Measurements from ENCODE around the gene EXOC6. TPM values are rescaled to one million over a fixed set of nuclear protein-coding genes. Genes with fewer than 3 reads are reported as not detected.

EXOC6 gene
- total and polyA plus RNA-seq, 2 of the 13 experiments (the other 11 are each of a cell fraction or from before 2014, with no cell fraction given) = 22.2 to 29.2 TPM

DNA sequence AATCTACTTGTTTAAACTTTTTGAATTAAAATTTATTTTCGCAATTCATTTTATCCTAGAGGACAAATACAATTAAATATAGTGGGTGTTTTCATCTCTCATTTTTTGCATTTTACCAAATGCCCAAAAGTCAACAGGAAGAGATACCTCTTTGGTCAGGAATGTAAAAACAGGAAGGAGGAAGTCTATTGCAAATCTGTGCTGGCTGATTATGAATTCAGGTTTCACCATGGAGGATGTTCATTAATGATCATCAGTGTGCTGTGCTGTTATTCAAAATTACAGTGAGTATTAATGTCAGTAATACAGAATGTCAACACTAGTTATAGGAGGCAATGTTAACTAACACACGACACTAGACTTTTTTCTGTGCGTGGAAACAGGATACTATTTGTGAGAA, 24.7 kb downstream of the EXOC6 start (continued):
- TF ChIP-seq, protein P1, sequence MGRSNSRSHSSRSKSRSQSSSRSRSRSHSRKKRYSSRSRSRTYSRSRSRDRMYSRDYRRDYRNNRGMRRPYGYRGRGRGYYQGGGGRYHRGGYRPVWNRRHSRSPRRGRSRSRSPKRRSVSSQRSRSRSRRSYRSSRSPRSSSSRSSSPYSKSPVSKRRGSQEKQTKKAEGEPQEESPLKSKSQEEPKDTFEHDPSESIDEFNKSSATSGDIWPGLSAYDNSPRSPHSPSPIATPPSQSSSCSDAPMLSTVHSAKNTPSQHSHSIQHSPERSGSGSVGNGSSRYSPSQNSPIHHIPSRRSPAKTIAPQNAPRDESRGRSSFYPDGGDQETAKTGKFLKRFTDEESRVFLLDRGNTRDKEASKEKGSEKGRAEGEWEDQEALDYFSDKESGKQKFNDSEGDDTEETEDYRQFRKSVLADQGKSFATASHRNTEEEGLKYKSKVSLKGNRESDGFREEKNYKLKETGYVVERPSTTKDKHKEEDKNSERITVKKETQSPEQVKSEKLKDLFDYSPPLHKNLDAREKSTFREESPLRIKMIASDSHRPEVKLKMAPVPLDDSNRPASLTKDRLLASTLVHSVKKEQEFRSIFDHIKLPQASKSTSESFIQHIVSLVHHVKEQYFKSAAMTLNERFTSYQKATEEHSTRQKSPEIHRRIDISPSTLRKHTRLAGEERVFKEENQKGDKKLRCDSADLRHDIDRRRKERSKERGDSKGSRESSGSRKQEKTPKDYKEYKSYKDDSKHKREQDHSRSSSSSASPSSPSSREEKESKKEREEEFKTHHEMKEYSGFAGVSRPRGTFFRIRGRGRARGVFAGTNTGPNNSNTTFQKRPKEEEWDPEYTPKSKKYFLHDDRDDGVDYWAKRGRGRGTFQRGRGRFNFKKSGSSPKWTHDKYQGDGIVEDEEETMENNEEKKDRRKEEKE (IDR thresholded peaks at IDR 0.05) = no peak
- no peak for TF ChIP-seq ZNF180 (CRISPR knock-in tag; IDR thresholded peaks at IDR 0.05; ENCODE audit: borderline replicate concordance, low read depth)
- TF ChIP-seq ZNF331 (CRISPR knock-in tag; IDR thresholded peaks at IDR 0.05) = no peak
- TF ChIP-seq, protein P2, sequence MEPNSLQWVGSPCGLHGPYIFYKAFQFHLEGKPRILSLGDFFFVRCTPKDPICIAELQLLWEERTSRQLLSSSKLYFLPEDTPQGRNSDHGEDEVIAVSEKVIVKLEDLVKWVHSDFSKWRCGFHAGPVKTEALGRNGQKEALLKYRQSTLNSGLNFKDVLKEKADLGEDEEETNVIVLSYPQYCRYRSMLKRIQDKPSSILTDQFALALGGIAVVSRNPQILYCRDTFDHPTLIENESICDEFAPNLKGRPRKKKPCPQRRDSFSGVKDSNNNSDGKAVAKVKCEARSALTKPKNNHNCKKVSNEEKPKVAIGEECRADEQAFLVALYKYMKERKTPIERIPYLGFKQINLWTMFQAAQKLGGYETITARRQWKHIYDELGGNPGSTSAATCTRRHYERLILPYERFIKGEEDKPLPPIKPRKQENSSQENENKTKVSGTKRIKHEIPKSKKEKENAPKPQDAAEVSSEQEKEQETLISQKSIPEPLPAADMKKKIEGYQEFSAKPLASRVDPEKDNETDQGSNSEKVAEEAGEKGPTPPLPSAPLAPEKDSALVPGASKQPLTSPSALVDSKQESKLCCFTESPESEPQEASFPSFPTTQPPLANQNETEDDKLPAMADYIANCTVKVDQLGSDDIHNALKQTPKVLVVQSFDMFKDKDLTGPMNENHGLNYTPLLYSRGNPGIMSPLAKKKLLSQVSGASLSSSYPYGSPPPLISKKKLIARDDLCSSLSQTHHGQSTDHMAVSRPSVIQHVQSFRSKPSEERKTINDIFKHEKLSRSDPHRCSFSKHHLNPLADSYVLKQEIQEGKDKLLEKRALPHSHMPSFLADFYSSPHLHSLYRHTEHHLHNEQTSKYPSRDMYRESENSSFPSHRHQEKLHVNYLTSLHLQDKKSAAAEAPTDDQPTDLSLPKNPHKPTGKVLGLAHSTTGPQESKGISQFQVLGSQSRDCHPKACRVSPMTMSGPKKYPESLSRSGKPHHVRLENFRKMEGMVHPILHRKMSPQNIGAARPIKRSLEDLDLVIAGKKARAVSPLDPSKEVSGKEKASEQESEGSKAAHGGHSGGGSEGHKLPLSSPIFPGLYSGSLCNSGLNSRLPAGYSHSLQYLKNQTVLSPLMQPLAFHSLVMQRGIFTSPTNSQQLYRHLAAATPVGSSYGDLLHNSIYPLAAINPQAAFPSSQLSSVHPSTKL (CRISPR knock-in tag; IDR thresholded peaks at IDR 0.05) = peak; percentile 34; the same call in 1 of the 2 replicates
- no peak for TF ChIP-seq IRX3 (CRISPR knock-in tag; IDR thresholded peaks at IDR 0.05; ENCODE audit: borderline replicate concordance, low read depth)
- TF ChIP-seq, protein P3, sequence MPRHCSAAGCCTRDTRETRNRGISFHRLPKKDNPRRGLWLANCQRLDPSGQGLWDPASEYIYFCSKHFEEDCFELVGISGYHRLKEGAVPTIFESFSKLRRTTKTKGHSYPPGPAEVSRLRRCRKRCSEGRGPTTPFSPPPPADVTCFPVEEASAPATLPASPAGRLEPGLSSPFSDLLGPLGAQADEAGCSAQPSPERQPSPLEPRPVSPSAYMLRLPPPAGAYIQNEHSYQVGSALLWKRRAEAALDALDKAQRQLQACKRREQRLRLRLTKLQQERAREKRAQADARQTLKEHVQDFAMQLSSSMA (CRISPR knock-in tag; IDR thresholded peaks at IDR 0.05) = no peak
- TF ChIP-seq ZSCAN12 (CRISPR knock-in tag; IDR thresholded peaks at IDR 0.05) = no peak
- TF ChIP-seq ARID2 (CRISPR knock-in tag; IDR thresholded peaks at IDR 0.05; ENCODE audit: borderline replicate concordance) = no peak
- TF ChIP-seq, protein P4, sequence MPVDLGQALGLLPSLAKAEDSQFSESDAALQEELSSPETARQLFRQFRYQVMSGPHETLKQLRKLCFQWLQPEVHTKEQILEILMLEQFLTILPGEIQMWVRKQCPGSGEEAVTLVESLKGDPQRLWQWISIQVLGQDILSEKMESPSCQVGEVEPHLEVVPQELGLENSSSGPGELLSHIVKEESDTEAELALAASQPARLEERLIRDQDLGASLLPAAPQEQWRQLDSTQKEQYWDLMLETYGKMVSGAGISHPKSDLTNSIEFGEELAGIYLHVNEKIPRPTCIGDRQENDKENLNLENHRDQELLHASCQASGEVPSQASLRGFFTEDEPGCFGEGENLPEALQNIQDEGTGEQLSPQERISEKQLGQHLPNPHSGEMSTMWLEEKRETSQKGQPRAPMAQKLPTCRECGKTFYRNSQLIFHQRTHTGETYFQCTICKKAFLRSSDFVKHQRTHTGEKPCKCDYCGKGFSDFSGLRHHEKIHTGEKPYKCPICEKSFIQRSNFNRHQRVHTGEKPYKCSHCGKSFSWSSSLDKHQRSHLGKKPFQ (CRISPR knock-in tag; IDR thresholded peaks at IDR 0.05; ENCODE audit: insufficient replicate concordance) = no peak
- TF ChIP-seq, protein P5, sequence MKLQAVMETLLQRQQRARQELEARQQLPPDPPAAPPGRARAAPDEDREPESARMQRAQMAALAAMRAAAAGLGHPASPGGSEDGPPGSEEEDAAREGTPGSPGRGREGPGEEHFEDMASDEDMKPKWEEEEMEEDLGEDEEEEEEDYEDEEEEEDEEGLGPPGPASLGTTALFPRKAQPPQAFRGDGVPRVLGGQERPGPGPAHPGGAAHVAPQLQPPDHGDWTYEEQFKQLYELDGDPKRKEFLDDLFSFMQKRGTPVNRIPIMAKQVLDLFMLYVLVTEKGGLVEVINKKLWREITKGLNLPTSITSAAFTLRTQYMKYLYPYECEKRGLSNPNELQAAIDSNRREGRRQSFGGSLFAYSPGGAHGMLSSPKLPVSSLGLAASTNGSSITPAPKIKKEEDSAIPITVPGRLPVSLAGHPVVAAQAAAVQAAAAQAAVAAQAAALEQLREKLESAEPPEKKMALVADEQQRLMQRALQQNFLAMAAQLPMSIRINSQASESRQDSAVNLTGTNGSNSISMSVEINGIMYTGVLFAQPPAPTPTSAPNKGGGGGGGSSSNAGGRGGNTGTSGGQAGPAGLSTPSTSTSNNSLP (IDR thresholded peaks at IDR 0.05; ENCODE audit: low read depth, low read length) = no peak
- TF ChIP-seq, protein P6, sequence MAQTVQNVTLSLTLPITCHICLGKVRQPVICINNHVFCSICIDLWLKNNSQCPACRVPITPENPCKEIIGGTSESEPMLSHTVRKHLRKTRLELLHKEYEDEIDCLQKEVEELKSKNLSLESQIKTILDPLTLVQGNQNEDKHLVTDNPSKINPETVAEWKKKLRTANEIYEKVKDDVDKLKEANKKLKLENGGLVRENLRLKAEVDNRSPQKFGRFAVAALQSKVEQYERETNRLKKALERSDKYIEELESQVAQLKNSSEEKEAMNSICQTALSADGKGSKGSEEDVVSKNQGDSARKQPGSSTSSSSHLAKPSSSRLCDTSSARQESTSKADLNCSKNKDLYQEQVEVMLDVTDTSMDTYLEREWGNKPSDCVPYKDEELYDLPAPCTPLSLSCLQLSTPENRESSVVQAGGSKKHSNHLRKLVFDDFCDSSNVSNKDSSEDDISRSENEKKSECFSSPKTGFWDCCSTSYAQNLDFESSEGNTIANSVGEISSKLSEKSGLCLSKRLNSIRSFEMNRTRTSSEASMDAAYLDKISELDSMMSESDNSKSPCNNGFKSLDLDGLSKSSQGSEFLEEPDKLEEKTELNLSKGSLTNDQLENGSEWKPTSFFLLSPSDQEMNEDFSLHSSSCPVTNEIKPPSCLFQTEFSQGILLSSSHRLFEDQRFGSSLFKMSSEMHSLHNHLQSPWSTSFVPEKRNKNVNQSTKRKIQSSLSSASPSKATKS (CRISPR knock-in tag; IDR thresholded peaks at IDR 0.05) = no peak
- TF ChIP-seq, protein P7, sequence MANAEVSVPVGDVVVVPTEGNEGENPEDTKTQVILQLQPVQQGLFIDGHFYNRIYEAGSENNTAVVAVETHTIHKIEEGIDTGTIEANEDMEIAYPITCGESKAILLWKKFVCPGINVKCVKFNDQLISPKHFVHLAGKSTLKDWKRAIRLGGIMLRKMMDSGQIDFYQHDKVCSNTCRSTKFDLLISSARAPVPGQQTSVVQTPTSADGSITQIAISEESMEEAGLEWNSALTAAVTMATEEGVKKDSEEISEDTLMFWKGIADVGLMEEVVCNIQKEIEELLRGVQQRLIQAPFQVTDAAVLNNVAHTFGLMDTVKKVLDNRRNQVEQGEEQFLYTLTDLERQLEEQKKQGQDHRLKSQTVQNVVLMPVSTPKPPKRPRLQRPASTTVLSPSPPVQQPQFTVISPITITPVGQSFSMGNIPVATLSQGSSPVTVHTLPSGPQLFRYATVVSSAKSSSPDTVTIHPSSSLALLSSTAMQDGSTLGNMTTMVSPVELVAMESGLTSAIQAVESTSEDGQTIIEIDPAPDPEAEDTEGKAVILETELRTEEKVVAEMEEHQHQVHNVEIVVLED (CRISPR knock-in tag; IDR thresholded peaks at IDR 0.05; ENCODE audit: borderline replicate concordance) = no peak
- no peak for TF ChIP-seq XBP1 (CRISPR knock-in tag; IDR thresholded peaks at IDR 0.05)
- TF ChIP-seq ZBTB8A (CRISPR knock-in tag; IDR thresholded peaks at IDR 0.05; ENCODE audit: borderline replicate concordance, low read depth) = no peak
